ENCODE measurements around the gene CDC5L.

DNA sequence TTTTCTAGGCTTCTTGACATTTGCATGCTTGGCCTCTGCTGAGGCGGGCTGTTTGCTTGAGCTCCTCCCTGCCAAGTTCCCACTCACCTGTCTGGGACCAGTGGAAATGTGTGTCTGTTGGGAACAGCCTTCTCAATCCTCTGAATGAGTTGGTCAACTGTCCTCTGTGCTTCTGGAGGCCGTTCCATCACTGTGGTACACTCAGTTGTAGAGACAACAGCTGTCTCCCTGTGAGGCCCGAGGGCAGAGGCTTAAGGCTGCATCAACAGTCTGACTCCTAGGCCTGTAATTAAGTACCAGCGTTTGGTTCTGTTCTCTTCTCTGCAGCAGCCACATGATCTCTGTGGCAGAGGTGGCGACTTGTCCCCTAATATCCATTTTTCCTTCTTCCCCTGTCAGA is 110.9 kb downstream of the CDC5L start:
- TF ChIP-seq, protein P1, sequence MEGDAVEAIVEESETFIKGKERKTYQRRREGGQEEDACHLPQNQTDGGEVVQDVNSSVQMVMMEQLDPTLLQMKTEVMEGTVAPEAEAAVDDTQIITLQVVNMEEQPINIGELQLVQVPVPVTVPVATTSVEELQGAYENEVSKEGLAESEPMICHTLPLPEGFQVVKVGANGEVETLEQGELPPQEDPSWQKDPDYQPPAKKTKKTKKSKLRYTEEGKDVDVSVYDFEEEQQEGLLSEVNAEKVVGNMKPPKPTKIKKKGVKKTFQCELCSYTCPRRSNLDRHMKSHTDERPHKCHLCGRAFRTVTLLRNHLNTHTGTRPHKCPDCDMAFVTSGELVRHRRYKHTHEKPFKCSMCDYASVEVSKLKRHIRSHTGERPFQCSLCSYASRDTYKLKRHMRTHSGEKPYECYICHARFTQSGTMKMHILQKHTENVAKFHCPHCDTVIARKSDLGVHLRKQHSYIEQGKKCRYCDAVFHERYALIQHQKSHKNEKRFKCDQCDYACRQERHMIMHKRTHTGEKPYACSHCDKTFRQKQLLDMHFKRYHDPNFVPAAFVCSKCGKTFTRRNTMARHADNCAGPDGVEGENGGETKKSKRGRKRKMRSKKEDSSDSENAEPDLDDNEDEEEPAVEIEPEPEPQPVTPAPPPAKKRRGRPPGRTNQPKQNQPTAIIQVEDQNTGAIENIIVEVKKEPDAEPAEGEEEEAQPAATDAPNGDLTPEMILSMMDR (IDR thresholded peaks at IDR 0.05; ENCODE audit: low read length) = no peak
- TF ChIP-seq EZH2 (IDR thresholded peaks at IDR 0.05; ENCODE audit: borderline replicate concordance, low read length) = no peak

Data from OCI-LY1 (cell line).